Esophagus muscularis mucosa (tissue), 4 donors: ENCODE results near the gene TRPM8. TPM values are rescaled to one million over a fixed set of nuclear protein-coding genes. Genes with fewer than 3 reads are reported as not detected.

Experiments
- DNase-seq: peaks from one replicate; pipeline ENCODE4 v3.0.0-alpha.2; 2017; ENCODE audit errors: extremely low spot score
- H3K27ac ChIP-seq, 4 donors: fragments of 200-600 bp; sonication (generic); replicated peaks in 1 of 4; 1 replicate in 3 of 4; 2 replicates in 1 of 4; pipeline ENCODE4 v1.5.1; 2016 to 2019; ENCODE audit warnings: mild to moderate bottlenecking in 1 of 4
- H3K27me3 ChIP-seq, 4 donors: fragments of 200-600 bp; sonication (generic); one replicate each; pipeline versions ENCODE4 v1.5.1 to v1.6.0; 2016 to 2019
- H3K36me3 ChIP-seq, 4 donors: fragments of 200-600 bp; sonication (generic); one replicate each; pipeline ENCODE4 v1.5.1; 2016 to 2019
- H3K4me1 ChIP-seq, 4 donors: fragments of 200-600 bp; sonication (generic); one replicate each; pipeline ENCODE4 v1.5.1; 2016 to 2019
- H3K4me3 ChIP-seq, 4 donors: fragments of 200-600 bp; sonication (generic); 1 replicate in 2 of 4; 2 replicates in 2 of 4; pipeline ENCODE4 v1.5.1; 2016 to 2019; ENCODE audit warnings: mild to moderate bottlenecking in 4 of 4, moderate library complexity in 1 of 4
- H3K9me3 ChIP-seq, 4 donors: fragments of 200-600 bp; sonication (generic); 1 replicate in 3 of 4; 2 replicates in 1 of 4; pipeline ENCODE4 v1.5.1; 2016 to 2019
- EP300 ChIP-seq: sonication (generic); formaldehyde crosslinking; IDR thresholded peaks from one replicate; pipeline ENCODE4 v1.6.1; 2017; ENCODE audit warnings: antibody characterized with exemption
- POLR2A ChIP-seq: fragments of 450-650 bp; IDR thresholded peaks from one replicate; pipeline ENCODE4 v1.6.1; 2017; ENCODE audit warnings: antibody characterized with exemption, moderate library complexity, mild to moderate bottlenecking, low read depth
- POLR2AphosphoS5 ChIP-seq, 2 donors: sonication (generic); formaldehyde crosslinking; IDR thresholded peaks; one replicate each; pipeline ENCODE4 v1.6.1; 2017; ENCODE audit warnings: antibody characterized with exemption in 2 of 2
- WGBS: methylation state at CpG from one replicate; pipeline ENCODE4 v1.1.5; 2018; 5-methylcytosine and 5-hydroxymethylcytosine counted together
- intact Hi-C: fragments of 100-400 bp; cut with DNase I; formaldehyde crosslinking; loops from one replicate; pipeline ENCODE4 v1.15.1; 2023
- total RNA-seq, 4 donors: library from RNA; depleted of rRNA; stranded (reverse); fragments of >200 nt; gene quantifications; one replicate each; pipeline versions ENCODE4 v1.1.0 to v1.2.1, GENCODE V29; 2016
- TF ChIP-seq, protein P1 (sequence below), 3 experiments: fragments of 200-600 bp in 2 of 3; fragments of 450-650 bp in 1 of 3; sonication (generic) in 2 of 3; IDR thresholded peaks; one replicate each; pipeline ENCODE4 v1.5.1; 2017 to 2019; ENCODE audit warnings: antibody characterized with exemption in 3 of 3, mild to moderate bottlenecking in 2 of 3, moderate library complexity in 1 of 3

The TRPM8 gene
- total RNA-seq, 4 donors from 2014 or later, result not detected

- Histone ChIP-seq H3K4me1 (no peaks in the 10 kb centered on the region), H3K4me3 (no peak overlapping the region), H3K27ac (no peak overlapping the region), H3K27me3 (peaks cover 0 to 29% (median 0%) of the 10 kb centered on the region in 4 donors), H3K36me3 (no peaks in the 10 kb centered on the region), H3K9me3 (no peaks in the 10 kb centered on the region)
- no peak for DNase-seq
- 75% methylated on average over 13 of the region's 13 CpGs for WGBS
- intact Hi-C loops, result no loop called here
- no peak for TF ChIP-seq POLR2A
- TF ChIP-seq EP300, result no peak
- TF ChIP-seq, protein P1, sequence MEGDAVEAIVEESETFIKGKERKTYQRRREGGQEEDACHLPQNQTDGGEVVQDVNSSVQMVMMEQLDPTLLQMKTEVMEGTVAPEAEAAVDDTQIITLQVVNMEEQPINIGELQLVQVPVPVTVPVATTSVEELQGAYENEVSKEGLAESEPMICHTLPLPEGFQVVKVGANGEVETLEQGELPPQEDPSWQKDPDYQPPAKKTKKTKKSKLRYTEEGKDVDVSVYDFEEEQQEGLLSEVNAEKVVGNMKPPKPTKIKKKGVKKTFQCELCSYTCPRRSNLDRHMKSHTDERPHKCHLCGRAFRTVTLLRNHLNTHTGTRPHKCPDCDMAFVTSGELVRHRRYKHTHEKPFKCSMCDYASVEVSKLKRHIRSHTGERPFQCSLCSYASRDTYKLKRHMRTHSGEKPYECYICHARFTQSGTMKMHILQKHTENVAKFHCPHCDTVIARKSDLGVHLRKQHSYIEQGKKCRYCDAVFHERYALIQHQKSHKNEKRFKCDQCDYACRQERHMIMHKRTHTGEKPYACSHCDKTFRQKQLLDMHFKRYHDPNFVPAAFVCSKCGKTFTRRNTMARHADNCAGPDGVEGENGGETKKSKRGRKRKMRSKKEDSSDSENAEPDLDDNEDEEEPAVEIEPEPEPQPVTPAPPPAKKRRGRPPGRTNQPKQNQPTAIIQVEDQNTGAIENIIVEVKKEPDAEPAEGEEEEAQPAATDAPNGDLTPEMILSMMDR (IDR thresholded peaks at IDR 0.05), result no peak
- no peak for TF ChIP-seq POLR2AphosphoS5 (IDR thresholded peaks at IDR 0.05)
Measured at GRCh38 chr2:233950078-233950825, 33.1 kb downstream of the TRPM8 start.

DNA sequence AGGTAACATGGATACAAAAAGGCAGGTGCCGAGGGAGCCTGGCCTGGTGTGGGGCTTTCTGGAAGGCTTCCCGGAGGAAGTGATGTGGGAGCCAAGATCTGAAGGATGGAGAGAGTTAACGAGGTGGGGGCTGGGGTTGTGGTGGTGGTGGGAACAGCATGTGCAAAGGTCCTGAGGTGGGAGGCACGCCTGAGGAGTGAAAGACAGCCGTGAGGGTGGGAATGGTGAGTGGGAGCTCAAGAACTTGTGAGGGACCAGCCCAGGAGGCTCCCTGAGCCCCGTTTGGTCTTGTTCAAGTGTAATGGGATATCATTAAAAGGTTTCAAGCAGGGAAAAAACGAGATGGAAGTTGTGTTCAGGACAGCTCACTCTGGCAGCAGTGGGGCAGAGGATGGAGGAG lies 35.2 kb downstream of the TRPM8 start:
- peaks cover 0 to 29% (median 0%) of the 10 kb centered on the region in 4 donors for H3K27me3 ChIP-seq
- H3K27ac ChIP-seq, result no peak overlapping the region
- H3K4me3 ChIP-seq, result no peak overlapping the region
- H3K4me1 ChIP-seq, result no peaks in the 10 kb centered on the region
- TF ChIP-seq, protein P1 (IDR thresholded peaks at IDR 0.05), result no peak
- TF ChIP-seq POLR2A, result no peak
- no peak for TF ChIP-seq POLR2AphosphoS5 (IDR thresholded peaks at IDR 0.05)
- TF ChIP-seq EP300, result no peak
- intact Hi-C loops, result no loop called here
- 72% methylated on average over 7 of the region's 7 CpGs for WGBS
- no peak for DNase-seq
- H3K36me3 ChIP-seq, result no peaks in the 10 kb centered on the region
- no peaks in the 10 kb centered on the region for H3K9me3 ChIP-seq

- Histone ChIP-seq H3K36me3 (no peaks in the 10 kb centered on the region), H3K9me3 (no peaks in the 10 kb centered on the region), H3K27ac (no peak overlapping the region), H3K27me3 (peaks cover 0 to 29% (median 0%) of the 10 kb centered on the region in 4 donors), H3K4me1 (no peaks in the 10 kb centered on the region), H3K4me3 (no peak overlapping the region)
- 58% methylated on average over 7 of the region's 7 CpGs for WGBS
- intact Hi-C loops, result no loop called here
- DNase-seq, result no peak
- TF ChIP-seq POLR2AphosphoS5 (IDR thresholded peaks at IDR 0.05), result no peak
- no peak for TF ChIP-seq EP300
- TF ChIP-seq, protein P1 (IDR thresholded peaks at IDR 0.05), result no peak
- TF ChIP-seq POLR2A, result no peak
Measured at GRCh38 chr2:233953087-233953801, 36.1 kb downstream of the TRPM8 start.

GRCh38 chr2:233960203-233960602 lies 43.0 kb downstream of the TRPM8 start:
- Histone ChIP-seq H3K36me3 (no peaks in the 10 kb centered on the region), H3K27me3 (no peaks in the 10 kb centered on the region), H3K9me3 (no peaks in the 10 kb centered on the region), H3K4me3 (no peak overlapping the region), H3K4me1 (no peaks in the 10 kb centered on the region), H3K27ac (no peak overlapping the region)
- DNase-seq, result no peak
- WGBS, result 90% methylated on average over 2 of the region's 2 CpGs
- intact Hi-C loops, result no loop called here
- TF ChIP-seq, protein P1 (IDR thresholded peaks at IDR 0.05), result no peak
- no peak for TF ChIP-seq EP300
- TF ChIP-seq POLR2AphosphoS5 (IDR thresholded peaks at IDR 0.05), result no peak
- TF ChIP-seq POLR2A, result no peak
